HG02610 (cell line): ENCODE data around the gene FNDC1.
A peak's percentile ranks its signal among the peaks of the same experiment; 100 is the strongest.

ENCODE experiments used
- ATAC-seq: cut with Tn5 transposase; IDR thresholded peaks from one replicate; pipeline ENCODE4 v1.9.1; 2021; ENCODE audit warnings: mild to moderate bottlenecking, moderate library complexity; ENCODE audit not compliant: unreplicated experiment

FNDC1 gene

DNA sequence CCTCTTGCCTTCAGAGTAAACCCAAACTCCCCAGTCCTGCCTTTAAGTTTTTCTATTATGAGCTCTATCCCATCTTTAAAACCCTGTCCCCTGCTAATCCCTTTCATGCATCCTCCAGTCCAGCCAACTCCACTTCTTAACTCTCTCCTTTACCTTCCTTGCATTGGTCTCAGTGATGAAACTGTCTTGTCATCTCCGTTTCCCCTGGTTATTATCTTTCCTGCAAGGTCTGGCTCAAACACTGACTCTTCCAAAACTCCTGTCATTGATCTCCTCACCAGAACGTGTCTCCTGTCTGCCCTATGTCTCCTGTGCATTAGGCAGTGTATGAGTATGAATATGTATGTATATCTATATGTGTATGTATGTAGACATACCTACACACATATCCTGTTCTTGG is 11.8 kb upstream of the FNDC1 start:
- no peak for ATAC-seq

DNA sequence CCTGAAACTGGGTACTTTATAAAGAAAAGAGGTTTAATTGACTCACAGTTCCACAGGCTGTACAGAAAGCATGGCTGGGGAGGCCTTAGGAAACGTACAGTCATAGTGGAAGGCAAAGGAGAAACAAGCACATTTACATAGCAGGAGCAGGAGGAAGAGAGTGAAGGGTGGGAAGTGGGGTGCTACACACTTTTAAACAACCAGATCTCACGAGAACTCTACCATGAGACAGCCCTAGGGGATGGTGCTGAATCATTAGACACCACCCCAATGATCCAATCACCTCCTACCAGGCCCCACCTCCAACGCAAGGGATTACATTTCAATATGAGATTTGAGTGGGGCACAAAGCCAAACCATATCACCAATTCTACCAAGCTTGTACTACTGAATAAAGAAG is 7.4 kb upstream of the FNDC1 start:
- no peak for ATAC-seq

DNA sequence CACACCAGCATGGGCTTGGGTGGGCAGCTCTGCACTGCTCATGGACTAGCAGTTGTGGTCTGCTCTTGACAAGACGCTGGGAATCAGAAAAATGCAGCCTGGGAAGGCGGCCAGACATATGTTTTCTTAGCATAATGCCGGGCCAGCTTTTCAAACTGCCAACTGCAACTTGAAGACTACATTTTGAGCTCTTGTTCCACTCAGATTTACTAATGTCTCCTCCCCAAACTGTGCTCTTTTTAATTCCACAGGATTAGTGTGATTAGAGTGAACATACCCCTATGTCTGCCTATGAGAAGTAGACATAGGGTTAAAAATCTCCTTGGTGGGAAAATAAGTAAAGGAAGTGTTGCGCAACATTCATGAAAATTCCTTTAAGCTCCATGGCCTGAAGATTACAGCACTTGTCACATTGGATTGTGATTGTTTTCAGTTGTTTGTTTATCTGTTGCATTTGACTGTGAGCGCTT is 5.3 kb upstream of the FNDC1 start:
- ATAC-seq: no peak

DNA sequence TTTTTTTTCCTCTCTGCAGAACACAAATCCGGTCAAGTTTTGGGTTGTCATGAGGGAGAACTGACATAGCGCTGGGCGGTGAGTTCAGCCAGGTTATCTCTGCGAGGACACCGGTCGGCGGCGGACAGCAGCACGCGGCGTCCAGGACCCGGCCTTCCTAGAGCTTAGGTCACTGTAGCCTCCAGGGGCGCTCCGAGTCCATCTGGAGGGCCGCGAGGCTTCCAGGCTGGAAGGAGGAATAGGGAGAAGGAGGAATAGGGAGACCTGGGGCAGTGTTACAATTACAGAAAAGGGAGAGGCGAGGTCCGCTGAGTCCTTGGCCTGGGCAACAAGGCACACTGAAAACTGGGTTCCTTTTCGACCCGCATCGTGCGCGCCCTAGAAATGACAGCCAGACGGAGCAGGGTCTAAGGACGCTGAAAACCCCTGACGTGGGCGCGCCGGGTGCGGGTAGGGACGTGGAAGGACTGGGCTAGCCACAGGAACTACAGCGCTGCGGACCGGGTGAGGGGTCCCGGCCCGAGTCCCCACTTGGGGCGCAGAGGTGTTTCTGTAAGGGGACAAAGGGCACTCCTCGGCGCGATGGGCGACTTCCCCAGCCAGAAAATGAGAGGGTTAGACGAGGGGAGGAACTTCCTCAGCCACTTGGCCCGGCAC is 536 bp upstream of the FNDC1 start:
- ATAC-seq: no peak

DNA sequence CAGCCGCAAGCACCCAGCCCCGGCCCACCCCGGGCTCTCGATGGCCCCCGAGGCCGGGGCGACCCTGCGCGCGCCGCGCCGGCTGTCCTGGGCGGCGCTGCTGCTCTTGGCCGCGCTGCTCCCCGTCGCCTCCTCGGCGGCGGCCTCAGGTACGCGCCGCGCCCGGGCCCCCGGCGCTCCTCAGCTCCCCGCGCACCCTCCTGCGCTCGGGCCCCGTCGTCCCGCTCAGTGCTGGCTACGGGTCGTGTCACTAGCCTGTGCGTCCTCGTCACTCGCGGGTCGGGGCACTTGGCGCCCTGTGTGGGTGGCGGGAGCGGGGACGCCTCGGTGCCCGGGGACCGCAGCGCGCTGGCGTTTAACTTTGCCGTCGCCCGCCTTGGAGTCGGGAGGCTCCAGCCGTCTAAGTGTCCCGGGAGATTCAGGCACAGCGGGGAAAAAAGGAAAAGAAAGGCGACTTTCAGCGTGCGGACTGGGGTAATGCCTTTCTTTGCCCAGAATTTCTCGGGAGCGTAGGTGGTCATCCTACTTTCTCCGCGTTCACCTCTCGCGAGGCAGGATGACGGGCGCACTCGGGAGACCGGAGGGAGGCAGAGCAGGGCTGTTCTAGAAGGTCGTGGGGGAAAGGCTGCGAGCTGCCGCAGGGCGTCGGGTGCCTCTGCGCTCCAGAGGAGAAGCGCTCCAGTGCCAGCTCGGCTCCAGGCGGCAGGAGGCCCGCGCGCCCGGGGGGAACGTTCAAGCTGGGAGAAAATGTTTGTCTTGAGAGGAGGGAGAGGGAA is 545 bp downstream of the FNDC1 start:
- peak; percentile 20 for ATAC-seq

DNA sequence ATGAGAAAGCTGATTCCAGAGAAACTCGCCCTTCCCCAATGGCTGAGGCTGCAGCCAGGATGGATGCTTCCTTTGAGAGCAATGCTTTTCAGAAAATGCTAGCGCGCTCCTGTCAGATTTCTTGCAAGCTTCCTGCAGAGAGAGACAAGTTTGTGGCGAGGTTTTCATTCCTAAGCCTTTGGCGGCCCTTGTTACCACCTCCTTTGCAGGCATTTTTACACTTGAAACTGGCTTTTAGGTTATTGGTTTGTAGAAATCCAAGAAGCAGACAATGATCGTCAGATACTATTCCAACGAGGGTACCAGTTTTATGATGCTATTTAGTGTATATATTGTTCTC is 1.1 kb downstream of the FNDC1 start:
- no peak for ATAC-seq

DNA sequence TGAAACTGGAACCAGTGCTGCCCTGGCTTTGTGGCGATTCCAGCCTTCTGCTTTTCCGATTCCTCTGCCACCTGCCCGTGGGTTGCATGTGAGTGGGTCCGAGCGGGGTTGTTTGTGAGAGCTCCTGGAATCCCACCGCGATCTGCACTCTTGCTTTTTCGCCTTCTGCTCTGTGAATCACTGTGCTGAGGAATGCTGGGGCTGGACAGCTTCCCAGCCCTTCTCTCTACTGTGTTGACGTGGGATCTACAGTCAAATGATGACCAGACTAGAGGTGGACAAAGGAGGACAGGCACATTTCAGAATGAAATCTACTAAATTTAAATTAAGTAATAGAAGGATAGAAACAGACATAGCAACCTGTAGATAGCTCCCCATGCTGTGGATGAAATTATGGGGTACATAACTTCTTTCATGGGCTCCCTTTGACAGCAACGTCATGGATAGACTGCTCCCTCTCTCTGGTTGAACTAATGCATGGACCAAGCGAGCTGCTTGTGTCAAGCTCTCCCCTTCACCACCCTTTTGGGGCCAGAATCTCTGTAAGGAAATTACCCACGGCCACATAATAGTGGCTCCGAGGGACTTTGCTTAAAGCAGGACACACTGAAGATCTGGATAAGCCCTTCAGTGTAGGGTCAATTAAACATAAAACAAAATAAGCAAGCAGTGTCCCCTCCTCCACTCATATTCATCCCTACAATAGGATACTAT is 2.0 kb downstream of the FNDC1 start:
- ATAC-seq: no peak

DNA sequence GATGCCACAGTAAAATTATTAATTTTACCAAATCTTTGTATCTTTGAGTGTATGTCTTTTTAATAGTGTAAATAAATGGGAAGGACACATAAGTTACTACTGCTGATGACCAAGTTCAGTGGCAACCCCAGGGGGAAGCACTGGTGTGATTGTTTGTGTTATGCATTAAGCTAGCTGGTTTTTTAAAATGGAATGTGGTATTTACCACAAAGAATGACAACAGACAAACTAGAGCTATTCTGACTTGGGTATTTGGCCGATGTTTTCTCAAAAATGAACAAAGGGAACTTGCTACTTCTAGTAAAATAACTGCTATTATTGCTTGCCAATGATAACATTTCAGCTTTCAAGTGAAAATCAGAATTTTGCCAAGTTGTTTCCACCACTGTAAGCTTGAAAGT is 2.9 kb downstream of the FNDC1 start:
- ATAC-seq: no peak

DNA sequence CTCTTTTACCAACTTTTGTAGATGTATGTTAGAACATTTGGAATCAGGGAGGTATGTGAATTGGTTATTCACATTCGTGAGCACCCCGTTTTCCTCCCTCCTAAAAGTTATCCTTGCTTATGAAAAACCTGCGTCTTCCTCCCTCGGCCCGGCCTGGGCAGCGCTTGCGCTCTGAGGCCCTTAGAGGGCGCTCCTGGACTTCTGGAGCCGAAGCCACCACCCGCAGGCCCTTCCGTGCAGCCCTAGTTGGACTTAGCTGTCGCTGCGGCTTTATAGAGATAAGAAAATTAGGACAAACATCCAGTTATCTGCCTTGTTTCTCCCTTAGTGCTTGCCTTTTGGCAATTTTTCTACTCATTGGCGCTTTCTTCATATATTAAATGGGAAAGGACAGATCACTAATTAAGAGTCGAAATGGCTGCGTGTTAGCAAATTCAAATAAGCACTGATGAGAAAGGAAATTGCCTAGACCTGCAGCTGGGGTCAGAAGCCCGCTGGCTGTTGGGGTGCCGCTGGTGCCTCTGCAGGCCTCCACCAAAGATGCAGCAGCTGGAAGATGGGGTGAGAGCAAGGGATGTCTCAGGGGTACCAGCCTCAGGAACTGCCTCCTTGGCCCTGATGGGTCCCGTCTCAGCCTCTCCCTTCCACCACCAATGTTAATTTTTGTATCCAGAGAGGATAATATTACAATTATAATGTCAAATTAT is 5.2 kb downstream of the FNDC1 start:
- peak; percentile 75 for ATAC-seq

DNA sequence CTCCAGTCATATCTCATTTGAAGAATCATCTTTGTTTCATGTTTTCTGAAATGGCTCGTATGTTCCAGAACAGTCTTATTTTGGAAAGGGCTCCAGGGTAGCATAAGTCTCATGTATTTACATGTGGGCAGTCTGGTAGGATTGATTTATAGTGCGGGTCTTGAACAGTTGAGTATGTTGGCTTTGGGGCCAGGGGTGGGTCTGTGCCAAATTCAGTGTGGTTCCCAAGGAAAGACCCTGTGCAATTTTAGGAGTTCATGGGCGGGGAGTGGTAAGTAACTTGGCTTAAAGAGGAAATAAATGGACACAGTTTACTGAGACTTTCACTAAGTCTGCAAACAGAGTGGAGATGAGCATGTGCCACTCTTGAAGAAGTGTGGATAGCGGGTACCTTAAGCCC is 7.7 kb downstream of the FNDC1 start:
- ATAC-seq: no peak

DNA sequence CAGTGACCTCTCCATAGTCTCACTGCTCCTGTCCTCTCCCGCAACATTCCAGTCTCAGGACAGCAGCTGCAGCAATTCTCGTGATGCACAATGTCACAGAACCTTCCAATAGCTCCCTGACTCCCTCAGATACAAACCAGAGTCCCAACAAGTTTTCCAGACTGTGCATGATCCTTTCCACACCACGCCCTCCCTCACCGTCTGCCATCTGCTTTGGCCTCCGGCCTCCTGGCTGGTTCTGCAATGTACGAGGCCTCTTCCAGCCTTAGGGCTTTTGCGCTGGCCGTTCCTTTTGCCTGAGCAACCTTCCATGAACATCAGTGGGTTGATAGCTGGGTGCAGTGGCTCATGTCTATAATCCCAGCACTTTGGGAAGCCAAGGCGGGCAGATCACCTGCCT is 9.6 kb downstream of the FNDC1 start:
- no peak for ATAC-seq

DNA sequence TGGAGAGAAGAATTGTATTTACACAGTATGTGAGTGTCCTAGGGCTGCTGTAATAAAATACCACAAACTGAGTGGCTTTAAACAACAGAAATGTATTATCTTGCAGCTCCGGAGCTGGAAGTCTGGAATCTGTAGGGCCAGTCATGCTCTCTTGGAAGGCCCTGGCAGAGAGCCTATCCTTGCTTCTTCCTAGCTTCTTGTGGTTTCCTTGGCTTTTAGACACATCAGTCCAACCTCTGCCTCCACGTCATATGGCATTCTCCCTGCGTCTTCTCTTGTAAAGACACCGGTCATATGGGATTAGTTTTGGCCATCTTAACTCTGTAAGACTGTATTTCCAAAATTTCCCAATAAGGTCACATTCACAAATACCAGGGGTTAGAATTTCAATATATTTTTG is 10.8 kb downstream of the FNDC1 start:
- ATAC-seq: no peak

DNA sequence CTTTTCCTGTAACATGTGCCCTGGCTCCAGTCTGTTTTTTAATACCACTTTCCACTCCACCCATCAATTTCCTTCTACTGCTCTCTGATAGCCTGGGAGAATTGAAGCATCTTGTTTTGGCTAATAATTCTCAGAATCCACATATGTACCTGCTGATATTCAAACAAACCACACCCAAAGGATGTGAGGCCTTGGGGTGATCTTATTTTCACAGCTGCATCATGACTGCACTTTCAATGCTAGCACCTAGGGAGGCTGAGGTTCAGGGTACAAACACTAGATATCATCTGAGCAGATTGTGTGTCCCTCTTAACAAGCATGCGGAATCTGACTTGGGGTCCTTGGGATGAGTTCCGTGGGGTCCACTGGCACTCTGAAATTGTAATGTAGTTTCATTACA is 12.7 kb downstream of the FNDC1 start:
- no peak for ATAC-seq

DNA sequence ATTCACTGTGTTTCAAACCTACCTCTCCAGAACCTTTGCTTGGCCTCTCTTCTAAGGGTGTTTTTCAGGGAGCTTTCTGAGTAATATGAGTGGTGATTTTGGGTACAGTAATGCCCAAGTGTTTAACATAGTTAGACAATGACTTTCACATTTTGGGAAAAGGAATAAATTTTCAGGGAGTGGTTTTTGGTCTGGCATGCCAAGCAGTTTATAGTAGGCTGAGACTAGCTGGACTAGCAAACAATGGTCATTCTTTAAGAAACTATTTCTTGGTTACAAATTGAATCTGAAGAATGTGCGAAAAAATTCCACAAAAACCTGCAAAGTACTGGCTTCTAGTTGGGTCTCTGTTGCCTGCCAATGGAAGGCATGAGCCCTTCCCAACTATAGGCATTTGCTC is 15.4 kb downstream of the FNDC1 start:
- ATAC-seq: no peak

DNA sequence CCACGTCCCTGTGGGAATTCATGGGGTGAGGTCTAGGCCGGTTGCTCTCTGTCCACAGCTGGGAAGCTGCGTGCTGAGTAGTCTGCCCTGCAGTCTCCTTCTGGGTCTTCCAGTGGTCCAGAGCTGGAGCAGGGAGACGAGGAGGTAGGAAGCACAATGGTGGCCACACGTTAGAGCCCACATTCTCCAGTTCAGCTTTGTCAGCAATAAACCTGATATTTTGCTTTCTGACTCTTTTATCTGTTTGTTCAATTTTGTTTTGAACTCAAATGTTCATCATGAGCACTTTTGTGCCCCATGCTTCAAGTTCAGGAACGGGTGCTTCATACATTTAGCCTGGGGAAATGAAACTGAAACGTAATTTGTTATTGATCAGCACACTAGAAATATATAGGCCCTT is 21.3 kb downstream of the FNDC1 start:
- no peak for ATAC-seq

DNA sequence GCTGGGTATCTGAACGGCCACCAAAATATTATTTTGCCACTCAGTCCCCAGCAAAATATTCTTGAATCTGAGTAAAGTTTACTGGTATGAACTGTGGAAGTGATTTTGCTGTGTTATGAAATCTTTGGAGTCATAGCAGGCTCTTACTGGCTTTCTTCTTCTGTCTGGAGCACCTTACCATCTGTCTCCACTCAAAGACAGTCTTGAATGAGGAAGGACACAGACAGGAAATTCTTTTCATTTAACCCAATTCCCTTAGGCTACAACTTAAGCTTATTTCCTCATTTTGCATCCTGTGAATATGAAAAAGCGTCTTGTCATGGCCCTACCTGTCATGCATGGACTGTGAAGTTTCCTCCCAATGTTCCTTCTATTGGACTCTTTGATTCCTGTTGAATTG is 24.7 kb downstream of the FNDC1 start:
- no peak for ATAC-seq

DNA sequence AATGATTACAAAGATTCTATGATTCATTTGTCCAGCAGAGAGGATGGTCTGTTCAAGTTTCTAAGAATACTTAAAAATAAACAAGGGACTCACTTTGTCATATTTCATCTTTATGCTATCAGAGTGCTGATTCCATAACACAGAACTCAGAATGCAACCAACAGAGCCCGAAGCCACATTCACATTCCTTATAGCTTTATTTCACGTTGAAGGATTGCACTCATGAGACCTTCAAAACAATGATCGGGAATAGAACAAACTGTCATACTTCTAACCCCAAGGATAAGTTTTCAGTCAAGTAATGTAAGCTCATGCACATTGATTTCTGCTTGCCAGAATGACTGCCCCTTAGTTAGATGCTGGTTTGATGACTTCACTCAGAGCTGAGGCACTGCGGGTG is 25.2 kb downstream of the FNDC1 start:
- ATAC-seq: no peak

DNA sequence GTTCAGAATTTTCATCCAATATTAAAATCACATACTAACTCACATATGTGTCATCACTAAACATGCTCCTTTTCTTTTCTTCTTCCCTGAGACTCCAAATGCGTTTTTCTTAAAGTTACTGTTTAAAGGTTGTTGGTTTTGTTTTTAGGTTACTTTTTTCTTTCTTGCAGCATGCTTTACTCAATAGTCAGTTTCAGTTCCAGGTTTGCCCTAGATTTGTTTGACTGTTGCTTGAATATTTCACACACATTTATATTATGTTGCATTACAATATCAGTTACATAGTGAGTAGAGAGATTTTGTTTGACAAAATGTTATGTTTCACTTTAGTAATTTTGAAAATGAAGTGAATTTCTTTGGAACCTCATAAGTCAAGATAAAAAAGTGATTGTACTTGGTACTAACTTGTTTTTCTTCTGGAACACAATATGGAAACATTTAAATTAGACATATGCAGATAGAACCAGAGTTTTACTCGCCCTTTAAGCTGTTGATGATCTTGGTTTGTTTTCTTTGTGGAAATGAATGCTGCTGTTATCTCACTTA is 27.3 kb downstream of the FNDC1 start:
- ATAC-seq: no peak

DNA sequence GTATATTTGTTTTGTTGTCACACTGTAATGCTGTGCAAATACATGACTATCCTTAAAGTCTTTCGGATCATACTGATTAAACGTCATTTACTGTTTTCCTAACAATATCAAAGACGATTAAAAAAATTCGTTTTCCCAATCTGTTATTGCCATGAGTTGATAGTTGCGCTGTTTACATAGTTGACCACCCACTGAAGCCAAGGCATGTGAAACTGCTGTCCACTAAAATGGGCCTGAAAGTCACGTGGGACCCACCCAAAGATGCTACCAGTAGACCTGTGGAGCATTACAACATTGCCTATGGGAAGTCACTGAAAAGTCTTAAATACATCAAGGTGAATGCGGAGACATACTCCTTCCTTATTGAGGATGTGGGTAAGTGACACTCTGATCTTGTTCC is 28.1 kb downstream of the FNDC1 start:
- no peak for ATAC-seq

DNA sequence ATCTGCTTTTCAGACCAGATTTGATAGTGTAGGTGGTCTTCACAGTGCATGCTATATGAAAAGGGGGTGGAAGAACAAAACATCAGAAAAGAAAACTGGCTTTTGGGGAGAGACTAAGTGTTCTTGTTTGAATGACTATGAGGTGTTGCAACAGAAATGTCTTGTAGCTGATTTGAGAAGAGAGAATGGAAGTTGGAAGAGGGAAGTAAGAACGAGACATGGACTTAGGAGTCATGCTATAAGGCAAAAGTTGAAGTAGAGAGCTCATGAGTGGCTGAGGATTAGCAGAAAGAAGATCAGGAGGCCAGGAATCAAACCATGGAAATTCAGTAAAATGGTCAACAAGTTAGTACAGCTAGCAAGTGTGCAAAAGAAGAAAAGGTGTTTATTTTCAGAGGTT is 32.1 kb downstream of the FNDC1 start:
- no peak for ATAC-seq

DNA sequence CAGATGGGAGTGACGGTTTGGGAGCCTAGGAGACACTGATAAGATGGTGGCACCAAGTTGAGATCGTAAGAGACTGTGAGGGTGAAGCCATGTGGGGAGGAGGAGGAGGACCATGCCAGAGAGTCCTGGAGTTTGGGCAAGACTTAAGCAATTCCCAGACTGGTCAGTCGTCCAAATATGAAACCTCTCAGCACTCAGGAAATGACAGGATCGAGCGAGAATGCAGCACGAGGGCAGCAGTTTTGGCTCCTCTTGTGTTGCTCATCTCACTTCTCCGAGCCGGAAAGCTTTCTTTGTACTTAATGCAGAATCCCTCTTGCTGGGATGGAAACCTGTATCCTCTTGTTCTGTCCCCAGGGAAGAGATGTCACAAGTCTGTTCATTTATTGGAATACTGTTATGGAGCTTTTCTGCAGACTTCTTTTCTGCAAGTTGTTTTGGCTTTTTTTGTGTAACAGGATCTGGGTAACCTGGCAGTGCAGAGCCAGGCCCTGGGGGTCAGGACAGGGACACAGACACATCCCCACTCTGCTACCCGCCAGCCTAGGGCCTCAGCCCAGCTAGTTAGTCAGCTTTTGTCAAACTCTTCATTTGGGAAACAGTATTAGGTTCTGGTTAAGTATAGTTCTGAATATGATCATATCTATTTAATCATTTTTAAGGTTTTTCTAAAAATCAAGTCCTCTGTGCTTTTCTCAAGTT is 34.3 kb downstream of the FNDC1 start:
- ATAC-seq: no peak
